Mucosa of gallbladder (tissue), 1 donor: ENCODE data around the gene SDK1. TPM values are rescaled to one million over a fixed set of nuclear protein-coding genes. Genes with fewer than 3 reads are reported as not detected.

ENCODE experiments used
- DNase-seq: peaks from one replicate; pipeline ENCODE4 v3.0.0-alpha.2; 2020; ENCODE audit warnings: low spot score
- total RNA-seq: library from RNA; stranded (reverse); gene quantifications from one replicate; pipeline ENCODE4 v1.2.1, GENCODE V29; 2021
- donor health status: DM: no; HTN: no; CAD: no.

The SDK1 gene
- total RNA-seq, 1 donor from 2014 or later, result 6.6 TPM

GRCh38 chr7:4134204-4134603 lies 833.2 kb downstream of the SDK1 start:
- DNase-seq, result no peak

- DNase-seq, result no peak
Observed at GRCh38 chr7:4134631-4135030, 833.6 kb downstream of the SDK1 start.

GRCh38 chr7:4135301-4135700 lies 834.2 kb downstream of the SDK1 start:
- no peak for DNase-seq

- DNase-seq, result no peak
Observed at GRCh38 chr7:4136036-4136435, 835.0 kb downstream of the SDK1 start.

- no peak for DNase-seq
Observed at GRCh38 chr7:4136501-4137110, 835.6 kb downstream of the SDK1 start.

GRCh38 chr7:4137552-4137951 lies 836.5 kb downstream of the SDK1 start:
- no peak for DNase-seq

GRCh38 chr7:4138866-4139265 lies 837.8 kb downstream of the SDK1 start:
- DNase-seq, result no peak

- no peak for DNase-seq
Observed at GRCh38 chr7:4139656-4140625, 838.9 kb downstream of the SDK1 start.

- no peak for DNase-seq
Observed at GRCh38 chr7:4140933-4141332, 839.9 kb downstream of the SDK1 start.

GRCh38 chr7:4143006-4143405 lies 842.0 kb downstream of the SDK1 start:
- no peak for DNase-seq

GRCh38 chr7:4143511-4144171 lies 842.6 kb downstream of the SDK1 start:
- no peak for DNase-seq

- no peak for DNase-seq
Observed at GRCh38 chr7:4144172-4144701, 843.2 kb downstream of the SDK1 start.

- no peak for DNase-seq
Observed at GRCh38 chr7:4144811-4145510, 843.9 kb downstream of the SDK1 start.

GRCh38 chr7:4145576-4145975 lies 844.5 kb downstream of the SDK1 start:
- DNase-seq, result no peak

- no peak for DNase-seq
Observed at GRCh38 chr7:4147926-4148620, 847.0 kb downstream of the SDK1 start.

GRCh38 chr7:4149236-4149635 lies 848.2 kb downstream of the SDK1 start:
- DNase-seq, result no peak

GRCh38 chr7:4149645-4150044 lies 848.6 kb downstream of the SDK1 start:
- no peak for DNase-seq

- DNase-seq, result no peak
Observed at GRCh38 chr7:4150731-4151130, 849.7 kb downstream of the SDK1 start.

- DNase-seq, result no peak
Observed at GRCh38 chr7:4151524-4151923, 850.5 kb downstream of the SDK1 start.

- no peak for DNase-seq
Observed at GRCh38 chr7:4151926-4152549, 851.0 kb downstream of the SDK1 start.
